HT1080 (cell line): ENCODE results near the gene NHLRC4. TPM values are rescaled to one million over a fixed set of nuclear protein-coding genes. Genes with fewer than 3 reads are reported as not detected.
"Not testable (repeated sequence)": the region's sequence is repeated elsewhere in the genome, so short reads cannot be mapped to it uniquely, and the experiment has no call there.

Experiments used
- DNase-seq: peaks from one replicate; pipeline ENCODE4 v3.0.0-alpha.2; 2015; ENCODE audit warnings: low read depth
- small RNA-seq: library from RNA; depleted of rRNA; stranded (forward); fragments of <200 nt; gene quantifications from one replicate; pipeline ENCODE3, GENCODE V24; 2014
- total RNA-seq: library from RNA; depleted of rRNA; stranded (reverse); fragments of >200 nt; shearing (Covaris generic); gene quantifications from 2 replicates; pipeline ENCODE4 v1.2.3, GENCODE V29; 2014; rRNA removed

The NHLRC4 gene
- total RNA-seq, 1 experiment from 2014 or later: 1.1 TPM

DNA sequence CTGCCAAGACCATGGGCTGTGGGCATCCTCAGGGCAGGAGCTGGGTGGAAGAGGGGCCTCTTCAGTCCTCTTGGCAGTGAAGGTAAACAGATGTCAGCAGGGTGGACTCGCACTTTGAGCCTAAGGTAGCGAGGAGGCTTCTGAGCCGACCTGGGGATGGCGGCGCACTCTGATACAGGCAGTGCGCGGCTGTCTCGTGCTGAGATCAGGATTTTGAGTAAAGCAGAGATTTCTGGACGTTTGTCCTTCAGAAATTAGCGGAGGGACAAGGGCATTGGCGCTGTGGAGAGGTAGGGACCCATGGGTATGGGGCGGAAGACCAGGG, 29.9 kb downstream of the NHLRC4 start:
- DNase-seq: no peak

GRCh38 chr16:597655-598054, 30.9 kb downstream of the NHLRC4 start:
- not testable (repeated sequence) for DNase-seq

DNA sequence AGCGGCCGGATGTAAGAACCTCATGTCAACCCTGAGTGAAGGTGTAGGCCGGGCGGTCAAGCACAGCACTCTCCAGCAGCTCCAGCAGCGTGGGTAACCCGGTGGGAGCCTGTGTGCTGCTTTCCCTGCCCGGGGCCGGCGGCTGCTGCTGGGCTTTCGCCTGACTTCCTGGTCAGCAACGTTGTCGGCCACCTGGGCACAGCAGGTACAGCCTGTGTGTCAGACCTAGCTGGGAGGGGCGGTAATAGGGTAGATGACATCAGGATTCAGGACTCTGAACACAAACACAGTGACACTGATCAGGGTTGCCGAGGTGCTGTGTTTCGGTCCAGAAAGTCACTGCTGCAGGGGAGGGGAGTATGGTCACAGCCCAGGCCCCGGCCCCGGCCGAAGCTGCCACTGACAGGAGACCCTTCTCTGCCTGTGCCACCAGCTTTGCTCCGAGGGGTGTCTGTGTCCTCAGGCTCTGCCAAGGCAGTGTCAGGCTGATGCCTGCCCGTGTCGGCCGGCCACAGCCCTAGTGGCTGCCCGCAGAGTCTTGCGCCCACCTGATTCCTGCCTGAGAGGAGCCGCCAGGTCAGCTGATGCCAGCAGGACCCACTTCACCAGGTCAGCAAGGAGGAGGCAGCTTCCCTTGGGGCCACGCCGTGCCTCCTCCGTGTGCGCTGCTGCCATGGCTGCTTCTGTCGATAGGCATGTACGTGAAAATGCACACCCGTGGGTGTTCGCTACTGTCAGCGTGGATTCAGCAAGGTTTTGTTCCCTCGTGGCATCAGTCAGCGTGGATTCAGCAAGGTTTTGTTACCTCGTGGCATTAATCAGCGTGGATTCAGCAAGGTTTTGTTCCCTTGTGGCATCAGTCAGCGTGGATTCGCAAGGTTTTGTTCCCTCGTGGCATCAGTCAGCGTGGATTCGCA, 32.3 kb downstream of the NHLRC4 start:
- no peak for DNase-seq

DNA sequence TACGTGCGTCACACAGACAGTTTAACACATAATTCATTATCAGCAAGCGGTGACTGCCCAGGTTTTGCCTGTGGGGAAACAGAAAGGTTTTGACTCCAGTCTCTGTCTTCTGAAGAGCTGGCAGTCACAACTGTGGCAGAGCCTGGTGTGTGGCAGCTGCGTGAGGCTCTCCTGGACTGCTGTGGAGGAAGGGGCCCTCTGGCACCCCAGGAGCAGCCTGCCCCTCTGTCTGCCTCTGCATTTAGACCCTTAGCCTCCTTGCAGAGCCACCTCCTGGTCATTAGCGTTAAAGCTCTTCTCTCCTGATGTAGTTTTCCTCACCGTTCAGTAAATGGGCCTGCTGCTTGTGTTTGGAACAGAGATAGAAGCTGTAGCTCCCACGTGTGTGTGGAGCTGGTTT, 34.0 kb downstream of the NHLRC4 start:
- DNase-seq: no peak

DNA sequence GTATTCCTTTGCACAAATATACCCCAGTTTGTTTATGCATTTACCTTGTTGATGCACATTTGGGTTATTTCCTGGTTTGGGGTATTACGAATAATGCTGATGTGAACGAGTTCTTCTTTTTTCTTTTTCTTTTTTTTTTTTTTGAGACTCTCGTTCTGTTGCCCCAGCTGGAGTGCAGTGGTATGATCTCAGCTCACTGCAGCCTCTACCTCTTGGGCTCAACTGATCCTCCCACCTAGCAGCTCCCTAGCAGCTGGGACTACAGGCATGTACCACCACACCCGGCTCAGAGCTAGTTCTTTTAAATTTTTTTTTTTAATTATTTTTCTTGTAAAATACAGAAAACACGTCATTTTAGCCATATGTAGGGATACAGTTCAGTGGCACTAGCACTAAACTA, 37.1 kb downstream of the NHLRC4 start:
- no peak for DNase-seq

GRCh38 chr16:606656-607307, 40.0 kb downstream of the NHLRC4 start:
- no peak for DNase-seq

DNA sequence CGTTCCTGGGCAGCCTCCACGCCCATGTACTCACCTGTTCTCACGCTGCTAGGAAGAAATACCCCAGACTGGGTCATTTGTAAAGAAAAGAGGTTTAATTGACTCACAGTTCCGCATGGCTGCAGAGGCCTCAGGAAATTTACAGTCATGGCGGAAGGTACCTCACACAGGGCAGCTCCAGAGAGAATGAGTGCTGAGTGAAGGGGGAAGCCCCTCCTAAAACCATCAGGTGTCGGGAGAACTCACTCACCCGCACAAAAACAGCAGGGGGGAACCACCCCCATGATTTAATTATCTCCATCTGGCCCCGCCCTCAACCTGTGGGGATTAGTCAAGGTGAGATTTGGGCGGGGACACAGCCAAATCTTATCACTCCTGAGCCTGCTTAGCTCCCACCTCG, 41.2 kb downstream of the NHLRC4 start:
- DNase-seq: no peak

GRCh38 chr16:609316-609715, 42.5 kb downstream of the NHLRC4 start:
- DNase-seq: no peak

DNA sequence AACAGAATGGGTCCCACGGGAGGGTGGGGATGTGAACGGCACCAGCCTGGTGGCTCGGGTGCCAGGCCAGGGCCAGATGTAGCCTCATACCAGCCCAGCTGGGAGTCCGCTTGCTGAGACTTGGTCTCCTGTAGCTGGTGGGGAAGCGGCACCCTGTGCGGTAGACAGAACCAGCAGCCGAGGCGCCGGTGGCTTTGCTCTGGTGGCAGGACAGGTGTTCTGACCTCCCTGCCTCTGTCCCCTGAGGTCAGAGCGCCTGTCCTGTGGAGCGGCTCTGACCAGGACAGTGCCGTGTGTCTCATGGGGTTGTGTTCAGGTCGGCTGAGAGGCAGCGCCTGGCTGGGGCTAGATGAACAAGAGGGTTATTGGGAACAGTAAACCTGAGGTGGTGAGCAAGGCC, 43.2 kb downstream of the NHLRC4 start:
- DNase-seq: no peak

- no peak for DNase-seq
Observed at GRCh38 chr16:610513-611381, 43.9 kb downstream of the NHLRC4 start.

- no peak for DNase-seq
Observed at GRCh38 chr16:615122-615521, 48.3 kb downstream of the NHLRC4 start.

- no peak for DNase-seq
Observed at GRCh38 chr16:616733-617586, 50.2 kb downstream of the NHLRC4 start.

GRCh38 chr16:617855-618254, 51.0 kb downstream of the NHLRC4 start:
- no peak for DNase-seq

Small RNA genes lying within 50 kb of the gene (small RNA-seq; reads per million reads assigned to genes)
- gene MIR3176 (0.20 reads per million), gene MIR5587 (not detected), gene Z98883.1 (not detected)

Other genes with a start within 250 kb of the NHLRC4 start
- gene AXIN1, start 214.3 kb upstream of the NHLRC4 start, total RNA-seq: 23.4 and 24.5 TPM in 2 replicates
- 206 and 251 TPM in 2 replicates for gene MRPL28, start 196.5 kb upstream of the NHLRC4 start, total RNA-seq
- 53.3 and 67.0 TPM in 2 replicates for gene PGAP6, start 185.0 kb upstream of the NHLRC4 start, total RNA-seq
- 135 and 140 TPM in 2 replicates for gene NME4, start 169.8 kb upstream of the NHLRC4 start, total RNA-seq
- gene DECR2, start 165.1 kb upstream of the NHLRC4 start, total RNA-seq: 8.9 and 11.5 TPM in 2 replicates
- gene RAB11FIP3, start 141.4 kb upstream of the NHLRC4 start, total RNA-seq: 21.3 and 27.9 TPM in 2 replicates
- 92.4 and 122 TPM in 2 replicates for gene CAPN15, start 39.3 kb upstream of the NHLRC4 start, total RNA-seq
- gene PRR35, start 6.6 kb upstream of the NHLRC4 start, total RNA-seq: 0.10 TPM in 1 of 2 replicates, not detected in the other
- 38.2 and 53.0 TPM in 2 replicates for gene PIGQ, start 3.0 kb downstream of the NHLRC4 start, total RNA-seq
- gene RAB40C, start 23.1 kb downstream of the NHLRC4 start, total RNA-seq: 12.9 and 15.2 TPM in 2 replicates
- 0.03 and 0.14 TPM in 2 replicates for gene WFIKKN1, start 64.0 kb downstream of the NHLRC4 start, total RNA-seq
- 190 and 194 TPM in 2 replicates for gene METTL26, start 69.3 kb downstream of the NHLRC4 start, total RNA-seq
- gene MCRIP2, start 74.8 kb downstream of the NHLRC4 start, total RNA-seq: 44.9 and 51.1 TPM in 2 replicates
- gene WDR90, start 82.4 kb downstream of the NHLRC4 start, total RNA-seq: 27.0 and 27.9 TPM in 2 replicates
- 95.4 and 107 TPM in 2 replicates for gene RHOT2, start 101.1 kb downstream of the NHLRC4 start, total RNA-seq
- gene RHBDL1, start 108.7 kb downstream of the NHLRC4 start, total RNA-seq: 1.1 and 1.6 TPM in 2 replicates
- 208 and 257 TPM in 2 replicates for gene STUB1, start 113.4 kb downstream of the NHLRC4 start, total RNA-seq
- 43.0 and 46.2 TPM in 2 replicates for gene JMJD8, start 117.3 kb downstream of the NHLRC4 start, total RNA-seq
- gene WDR24, start 123.4 kb downstream of the NHLRC4 start, total RNA-seq: 3.4 and 4.1 TPM in 2 replicates
- gene FBXL16, start 138.8 kb downstream of the NHLRC4 start, total RNA-seq: 2.0 and 4.2 TPM in 2 replicates
- 119 and 152 TPM in 2 replicates for gene METRN, start 148.1 kb downstream of the NHLRC4 start, total RNA-seq
- gene ANTKMT, start 154.1 kb downstream of the NHLRC4 start, total RNA-seq: 42.3 and 54.6 TPM in 2 replicates
- gene CCDC78, start 159.4 kb downstream of the NHLRC4 start, total RNA-seq: 4.2 and 4.6 TPM in 2 replicates
- 18.6 and 27.2 TPM in 2 replicates for gene HAGHL, start 160.1 kb downstream of the NHLRC4 start, total RNA-seq
- 33.1 and 35.7 TPM in 2 replicates for gene CIAO3, start 174.0 kb downstream of the NHLRC4 start, total RNA-seq
- gene MSLN, start 193.7 kb downstream of the NHLRC4 start, total RNA-seq: 0.23 TPM in 1 of 2 replicates, not detected in the other
- 84.1 and 114 TPM in 2 replicates for gene RPUSD1, start 221.4 kb downstream of the NHLRC4 start, total RNA-seq
- gene CHTF18, start 221.6 kb downstream of the NHLRC4 start, total RNA-seq: 41.6 and 45.6 TPM in 2 replicates
- gene GNG13, start 233.7 kb downstream of the NHLRC4 start, total RNA-seq: not detected in 2 replicates